Measurements from ENCODE around the gene ATP8B3. TPM values are rescaled to one million over a fixed set of nuclear protein-coding genes. Genes with fewer than 3 reads are reported as not detected.

Gene ATP8B3
- total RNA-seq, 1 donor from 2014 or later = 3.0 TPM

- peaks cover 10% of the 10 kb centered on the region for H3K36me3 Mint-ChIP-seq (ENCODE audit: low read depth, unreplicated experiment)
- DNase-seq (ENCODE audit: low read depth) (no peak), FAIRE-seq (no peak)
- Histone ChIP-seq H3K27ac (ENCODE audit: low read depth, low read length) (no peak overlapping the region), H3K36me3 (ENCODE audit: insufficient read depth, low read length) (no peaks in the 10 kb centered on the region), H3K27me3 (ENCODE audit: insufficient read depth, low read length) (no peaks in the 10 kb centered on the region), H3K4me3 (ENCODE audit: insufficient read depth, low read depth, low read length) (no peak overlapping the region), H3K79me2 (ENCODE audit: insufficient read depth, low read length) (no peaks in the 10 kb centered on the region), H3K4me2 (ENCODE audit: low read length) (no peak overlapping the region), H3K9ac (ENCODE audit: low read length) (no peak overlapping the region), H3K4me1 (ENCODE audit: insufficient read depth, low read length) (peaks cover 14% of the 10 kb centered on the region), H4K20me1 (ENCODE audit: insufficient read depth, low read length) (no peaks in the 10 kb centered on the region), H3K9me3 (ENCODE audit: insufficient read depth, low read depth, low read length) (no peaks in the 10 kb centered on the region), H2AFZ (ENCODE audit: low read depth, low read length) (no peak overlapping the region)
- no peak overlapping the region for H3K27ac Mint-ChIP-seq (ENCODE audit: unreplicated experiment)
- H3K4me1 Mint-ChIP-seq (ENCODE audit: low read depth, unreplicated experiment) = no peaks in the 10 kb centered on the region
- peaks cover 6% of the 10 kb centered on the region for H3K27me3 Mint-ChIP-seq (ENCODE audit: low read depth, unreplicated experiment)
- TF ChIP-seq CTCF (IDR thresholded peaks at IDR 0.05; ENCODE audit: insufficient read depth, low read depth, low read length) = no peak
- no peak for TF ChIP-seq EZH2 (IDR thresholded peaks at IDR 0.05; ENCODE audit: insufficient read depth, low read length)
- H3K9me3 Mint-ChIP-seq (ENCODE audit: unreplicated experiment) = peaks cover 6% of the 10 kb centered on the region
- H3K4me3 Mint-ChIP-seq (ENCODE audit: unreplicated experiment) = no peak overlapping the region
Measured at GRCh38 chr19:1808395-1808731, 3.7 kb downstream of the ATP8B3 start.

GRCh38 chr19:1807695-1808394 is 4.2 kb downstream of the ATP8B3 start:
- Mint-ChIP-seq H3K27me3 (ENCODE audit: low read depth, unreplicated experiment) (peaks cover 11% of the 10 kb centered on the region), H3K4me1 (ENCODE audit: low read depth, unreplicated experiment) (no peaks in the 10 kb centered on the region), H3K4me3 (ENCODE audit: unreplicated experiment) (no peak overlapping the region), H3K36me3 (ENCODE audit: low read depth, unreplicated experiment) (peaks cover 15% of the 10 kb centered on the region), H3K27ac (ENCODE audit: unreplicated experiment) (no peak overlapping the region), H3K9me3 (ENCODE audit: unreplicated experiment) (peaks cover 6% of the 10 kb centered on the region)
- Histone ChIP-seq H3K4me3 (ENCODE audit: insufficient read depth, low read depth, low read length) (no peak overlapping the region), H4K20me1 (ENCODE audit: insufficient read depth, low read length) (no peaks in the 10 kb centered on the region), H3K27me3 (ENCODE audit: insufficient read depth, low read length) (no peaks in the 10 kb centered on the region), H3K9ac (ENCODE audit: low read length) (no peak overlapping the region), H2AFZ (ENCODE audit: low read depth, low read length) (no peak overlapping the region), H3K4me2 (ENCODE audit: low read length) (no peak overlapping the region), H3K27ac (ENCODE audit: low read depth, low read length) (no peak overlapping the region), H3K79me2 (ENCODE audit: insufficient read depth, low read length) (no peaks in the 10 kb centered on the region), H3K9me3 (ENCODE audit: insufficient read depth, low read depth, low read length) (no peaks in the 10 kb centered on the region), H3K4me1 (ENCODE audit: insufficient read depth, low read length) (peaks cover 10% of the 10 kb centered on the region), H3K36me3 (ENCODE audit: insufficient read depth, low read length) (no peaks in the 10 kb centered on the region)
- DNase-seq (ENCODE audit: low read depth) (no peak), FAIRE-seq (no peak)
- TF ChIP-seq CTCF (IDR thresholded peaks at IDR 0.05; ENCODE audit: insufficient read depth, low read depth, low read length) (no peak), EZH2 (IDR thresholded peaks at IDR 0.05; ENCODE audit: insufficient read depth, low read length) (no peak)

GRCh38 chr19:1807030-1807694 is 4.9 kb downstream of the ATP8B3 start:
- H3K9me3 ChIP-seq (ENCODE audit: insufficient read depth, low read depth, low read length) = no peaks in the 10 kb centered on the region
- H3K9ac ChIP-seq (ENCODE audit: low read length) = no peak overlapping the region
- H3K4me1 ChIP-seq (ENCODE audit: insufficient read depth, low read length) = peaks cover 6% of the 10 kb centered on the region
- Mint-ChIP-seq H3K27me3 (ENCODE audit: low read depth, unreplicated experiment) (peaks cover 12% of the 10 kb centered on the region), H3K9me3 (ENCODE audit: unreplicated experiment) (peaks cover 3% of the 10 kb centered on the region), H3K4me3 (ENCODE audit: unreplicated experiment) (no peak overlapping the region), H3K36me3 (ENCODE audit: low read depth, unreplicated experiment) (peaks cover 14% of the 10 kb centered on the region), H3K27ac (ENCODE audit: unreplicated experiment) (no peak overlapping the region), H3K4me1 (ENCODE audit: low read depth, unreplicated experiment) (no peaks in the 10 kb centered on the region)
- no peaks in the 10 kb centered on the region for H3K79me2 ChIP-seq (ENCODE audit: insufficient read depth, low read length)
- TF ChIP-seq CTCF (IDR thresholded peaks at IDR 0.05; ENCODE audit: insufficient read depth, low read depth, low read length) (no peak), EZH2 (IDR thresholded peaks at IDR 0.05; ENCODE audit: insufficient read depth, low read length) (no peak)
- H3K27ac ChIP-seq (ENCODE audit: low read depth, low read length) = no peak overlapping the region
- H3K36me3 ChIP-seq (ENCODE audit: insufficient read depth, low read length) = no peaks in the 10 kb centered on the region
- H3K4me3 ChIP-seq (ENCODE audit: insufficient read depth, low read depth, low read length) = no peak overlapping the region
- no peaks in the 10 kb centered on the region for H3K27me3 ChIP-seq (ENCODE audit: insufficient read depth, low read length)
- H2AFZ ChIP-seq (ENCODE audit: low read depth, low read length) = no peak overlapping the region
- no peak overlapping the region for H3K4me2 ChIP-seq (ENCODE audit: low read length)
- H4K20me1 ChIP-seq (ENCODE audit: insufficient read depth, low read length) = no peaks in the 10 kb centered on the region
- DNase-seq (ENCODE audit: low read depth) (no peak), FAIRE-seq (no peak)
